Testis (tissue), 2 donors: ENCODE measurements around the gene CREG1.

ENCODE experiments used
- CTCF ChIP-seq, 3 experiments: fragments of 450-650 bp in 2 of 3; fragments of 200-600 bp in 1 of 3; sonication (generic) in 1 of 3; IDR thresholded peaks; one replicate each; pipeline ENCODE4 v1.5.1; 2016 to 2019; ENCODE audit warnings: antibody characterized with exemption in 3 of 3, mild to moderate bottlenecking in 2 of 3, moderate library complexity in 1 of 3
- POLR2A ChIP-seq: fragments of 450-650 bp; IDR thresholded peaks from one replicate; pipeline ENCODE4 v1.6.1; 2017; ENCODE audit warnings: antibody characterized with exemption, mild to moderate bottlenecking, moderate library complexity

- TF ChIP-seq CTCF (IDR thresholded peaks at IDR 0.05): no peak
- TF ChIP-seq POLR2A: no peak
These were observed 40.3 kb upstream of the CREG1 start for GRCh38 chr1:167593860-167594259.
